NCI-H1105 treated with DMSO at 0.1 percent for 48 hours (cell line): ENCODE results near the gene ECI2.
"Not testable (repeated sequence)": the region's sequence is repeated elsewhere in the genome, so short reads cannot be mapped to it uniquely, and the experiment has no call there.

Source experiments
- DNase-seq: peaks from one replicate; lab custom pipeline; 2025; lab: John Stamatoyannopoulos, UW

ECI2 gene

GRCh38 chr6:4138186-4138585 is 2.8 kb upstream of the ECI2 start:
- no peak for DNase-seq

- no peak for DNase-seq
These were observed 1.0 kb upstream of the ECI2 start for GRCh38 chr6:4136354-4136831.

- DNase-seq: peak; percentile 95
These were observed 434 bp upstream of the ECI2 start for GRCh38 chr6:4135665-4136353.

- no peak for DNase-seq
These were observed 1.2 kb downstream of the ECI2 start for GRCh38 chr6:4133941-4134838.

- DNase-seq: peak; percentile 51
These were observed 4.9 kb downstream of the ECI2 start for GRCh38 chr6:4130357-4130987.

GRCh38 chr6:4129446-4129845 is 5.9 kb downstream of the ECI2 start:
- DNase-seq: no peak

GRCh38 chr6:4128748-4129147 is 6.6 kb downstream of the ECI2 start:
- DNase-seq: no peak

GRCh38 chr6:4128072-4128471 is 7.3 kb downstream of the ECI2 start:
- no peak for DNase-seq

- DNase-seq: no peak
These were observed 9.2 kb downstream of the ECI2 start for GRCh38 chr6:4125933-4126864.

GRCh38 chr6:4125500-4125899 is 9.9 kb downstream of the ECI2 start:
- DNase-seq: no peak

- DNase-seq: no peak
These were observed 11.0 kb downstream of the ECI2 start for GRCh38 chr6:4124351-4124750.

- no peak for DNase-seq
These were observed 19.6 kb downstream of the ECI2 start for GRCh38 chr6:4115741-4116140.

GRCh38 chr6:4114123-4114522 is 21.3 kb downstream of the ECI2 start:
- DNase-seq: no peak

- no peak for DNase-seq
These were observed 21.7 kb downstream of the ECI2 start for GRCh38 chr6:4113649-4114048.

GRCh38 chr6:4112366-4112765 is 23.0 kb downstream of the ECI2 start:
- no peak for DNase-seq

- DNase-seq: not testable (repeated sequence)
These were observed 26.0 kb downstream of the ECI2 start for GRCh38 chr6:4109363-4109815.

- DNase-seq: no peak
These were observed 26.7 kb downstream of the ECI2 start for GRCh38 chr6:4108561-4109093.

GRCh38 chr6:4107873-4108272 is 27.5 kb downstream of the ECI2 start:
- no peak for DNase-seq

GRCh38 chr6:4105980-4106536 is 29.3 kb downstream of the ECI2 start:
- DNase-seq: no peak

- DNase-seq: no peak
These were observed 31.4 kb downstream of the ECI2 start for GRCh38 chr6:4103929-4104328.

GRCh38 chr6:4102687-4103244 is 32.6 kb downstream of the ECI2 start:
- peak; percentile 66 for DNase-seq
